ENCODE measurements around the gene ASMTL. TPM values are rescaled to one million over a fixed set of nuclear protein-coding genes. Genes with fewer than 3 reads are reported as not detected.

The ASMTL gene
- total and polyA plus RNA-seq, 2 experiments from 2014 or later, result 53.7 to 61.2 TPM

DNA sequence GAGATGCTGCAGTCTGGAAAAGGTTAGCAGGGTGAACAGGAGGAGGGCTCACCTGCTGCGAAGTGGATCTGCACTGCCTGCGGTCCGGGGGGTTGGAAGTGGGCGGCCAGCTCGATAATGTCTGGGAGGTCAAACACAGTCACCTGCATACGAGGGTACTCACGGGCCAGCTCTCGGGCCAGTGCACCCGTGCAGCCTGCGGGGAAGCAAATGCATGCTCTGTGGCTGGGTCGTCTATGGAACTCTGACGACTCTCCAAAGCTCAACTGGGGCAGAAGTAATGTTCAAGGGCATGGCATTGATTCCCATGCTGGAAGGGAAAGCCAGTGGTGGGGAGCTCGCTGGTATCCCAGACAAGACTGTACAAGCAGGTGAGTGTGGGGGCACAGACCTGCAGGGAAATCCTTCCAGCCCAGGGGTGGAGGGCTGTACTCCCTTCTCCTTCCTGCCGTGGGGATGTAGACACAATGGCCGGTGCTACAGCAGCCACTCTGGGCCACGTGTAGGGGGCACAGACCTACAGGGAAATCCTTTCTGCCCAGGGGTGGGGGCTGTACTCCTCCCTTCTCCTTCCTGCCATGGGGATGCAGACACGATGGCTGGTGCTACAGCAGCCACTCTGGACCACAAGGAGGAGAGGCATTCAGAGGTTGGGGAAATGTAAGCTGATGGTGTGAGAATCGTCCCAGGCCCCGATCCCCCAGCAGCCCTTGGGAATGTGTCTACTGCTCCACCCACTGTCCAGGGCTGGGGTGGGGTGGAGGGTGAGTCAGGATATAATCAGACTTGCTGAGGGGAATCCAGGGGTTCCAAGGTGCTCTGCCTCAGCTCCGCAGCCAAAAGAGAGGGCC lies 34.6 kb downstream of the ASMTL start:
- H3K9me3 Mint-ChIP-seq, result peaks cover 34% of the 10 kb centered on the region
- Histone ChIP-seq H3K27me3 (ENCODE audit: insufficient read depth) (no peaks in the 10 kb centered on the region), H3K4me2 (no peak overlapping the region), H3K27ac (ENCODE audit: low read depth) (no peak overlapping the region), H3K36me3 (ENCODE audit: insufficient read depth) (peaks cover 14% of the 10 kb centered on the region), H3K4me3 (no peak overlapping the region), H3K9me2 (ENCODE audit: insufficient read depth) (no peaks in the 10 kb centered on the region), H4K20me1 (replicated peaks; ENCODE audit: insufficient read depth) (peaks cover 6% of the 10 kb centered on the region; the same call in 1 of the 2 replicates), H3F3A (replicated peaks; ENCODE audit: low read depth) (peaks cover 36% of the 10 kb centered on the region; the same call in 1 of the 2 replicates), H2AFZ (no peak overlapping the region), H3K4me1 (ENCODE audit: insufficient read depth) (no peaks in the 10 kb centered on the region), H3K79me2 (replicated peaks; ENCODE audit: insufficient read depth) (no peaks in the 10 kb centered on the region)
- H3K4me3 Mint-ChIP-seq, result no peak overlapping the region
- TF ChIP-seq CTCF (conservative IDR thresholded peaks at IDR 0.05; ENCODE audit: low read depth in 2 of 2) (no peak), EZH2phosphoT487 (IDR thresholded peaks at IDR 0.05; ENCODE audit: unreplicated experiment) (no peak), EZH2 (IDR thresholded peaks at IDR 0.05; ENCODE audit: low read depth, unreplicated experiment) (no peak), NANOG (IDR thresholded peaks at IDR 0.05; ENCODE audit: borderline replicate concordance) (no peak), POLR2AphosphoS5 (IDR thresholded peaks at IDR 0.05; ENCODE audit: low read depth) (no peak), ZNF114 (CRISPR knock-in tag; IDR thresholded peaks at IDR 0.05) (no peak), JUNB (IDR thresholded peaks at IDR 0.05; ENCODE audit: unreplicated experiment) (no peak), CREB1 (CRISPR knock-in tag; IDR thresholded peaks at IDR 0.05; ENCODE audit: low read depth) (no peak), ETS1 (IDR thresholded peaks at IDR 0.05) (no peak), STAT1 (IDR thresholded peaks at IDR 0.05; ENCODE audit: unreplicated experiment) (no peak), REST (IDR thresholded peaks at IDR 0.05; ENCODE audit: unreplicated experiment) (no peak), ZNF331 (CRISPR knock-in tag; IDR thresholded peaks at IDR 0.05; ENCODE audit: low read depth) (no peak)
- TF ChIP-seq, protein P1, sequence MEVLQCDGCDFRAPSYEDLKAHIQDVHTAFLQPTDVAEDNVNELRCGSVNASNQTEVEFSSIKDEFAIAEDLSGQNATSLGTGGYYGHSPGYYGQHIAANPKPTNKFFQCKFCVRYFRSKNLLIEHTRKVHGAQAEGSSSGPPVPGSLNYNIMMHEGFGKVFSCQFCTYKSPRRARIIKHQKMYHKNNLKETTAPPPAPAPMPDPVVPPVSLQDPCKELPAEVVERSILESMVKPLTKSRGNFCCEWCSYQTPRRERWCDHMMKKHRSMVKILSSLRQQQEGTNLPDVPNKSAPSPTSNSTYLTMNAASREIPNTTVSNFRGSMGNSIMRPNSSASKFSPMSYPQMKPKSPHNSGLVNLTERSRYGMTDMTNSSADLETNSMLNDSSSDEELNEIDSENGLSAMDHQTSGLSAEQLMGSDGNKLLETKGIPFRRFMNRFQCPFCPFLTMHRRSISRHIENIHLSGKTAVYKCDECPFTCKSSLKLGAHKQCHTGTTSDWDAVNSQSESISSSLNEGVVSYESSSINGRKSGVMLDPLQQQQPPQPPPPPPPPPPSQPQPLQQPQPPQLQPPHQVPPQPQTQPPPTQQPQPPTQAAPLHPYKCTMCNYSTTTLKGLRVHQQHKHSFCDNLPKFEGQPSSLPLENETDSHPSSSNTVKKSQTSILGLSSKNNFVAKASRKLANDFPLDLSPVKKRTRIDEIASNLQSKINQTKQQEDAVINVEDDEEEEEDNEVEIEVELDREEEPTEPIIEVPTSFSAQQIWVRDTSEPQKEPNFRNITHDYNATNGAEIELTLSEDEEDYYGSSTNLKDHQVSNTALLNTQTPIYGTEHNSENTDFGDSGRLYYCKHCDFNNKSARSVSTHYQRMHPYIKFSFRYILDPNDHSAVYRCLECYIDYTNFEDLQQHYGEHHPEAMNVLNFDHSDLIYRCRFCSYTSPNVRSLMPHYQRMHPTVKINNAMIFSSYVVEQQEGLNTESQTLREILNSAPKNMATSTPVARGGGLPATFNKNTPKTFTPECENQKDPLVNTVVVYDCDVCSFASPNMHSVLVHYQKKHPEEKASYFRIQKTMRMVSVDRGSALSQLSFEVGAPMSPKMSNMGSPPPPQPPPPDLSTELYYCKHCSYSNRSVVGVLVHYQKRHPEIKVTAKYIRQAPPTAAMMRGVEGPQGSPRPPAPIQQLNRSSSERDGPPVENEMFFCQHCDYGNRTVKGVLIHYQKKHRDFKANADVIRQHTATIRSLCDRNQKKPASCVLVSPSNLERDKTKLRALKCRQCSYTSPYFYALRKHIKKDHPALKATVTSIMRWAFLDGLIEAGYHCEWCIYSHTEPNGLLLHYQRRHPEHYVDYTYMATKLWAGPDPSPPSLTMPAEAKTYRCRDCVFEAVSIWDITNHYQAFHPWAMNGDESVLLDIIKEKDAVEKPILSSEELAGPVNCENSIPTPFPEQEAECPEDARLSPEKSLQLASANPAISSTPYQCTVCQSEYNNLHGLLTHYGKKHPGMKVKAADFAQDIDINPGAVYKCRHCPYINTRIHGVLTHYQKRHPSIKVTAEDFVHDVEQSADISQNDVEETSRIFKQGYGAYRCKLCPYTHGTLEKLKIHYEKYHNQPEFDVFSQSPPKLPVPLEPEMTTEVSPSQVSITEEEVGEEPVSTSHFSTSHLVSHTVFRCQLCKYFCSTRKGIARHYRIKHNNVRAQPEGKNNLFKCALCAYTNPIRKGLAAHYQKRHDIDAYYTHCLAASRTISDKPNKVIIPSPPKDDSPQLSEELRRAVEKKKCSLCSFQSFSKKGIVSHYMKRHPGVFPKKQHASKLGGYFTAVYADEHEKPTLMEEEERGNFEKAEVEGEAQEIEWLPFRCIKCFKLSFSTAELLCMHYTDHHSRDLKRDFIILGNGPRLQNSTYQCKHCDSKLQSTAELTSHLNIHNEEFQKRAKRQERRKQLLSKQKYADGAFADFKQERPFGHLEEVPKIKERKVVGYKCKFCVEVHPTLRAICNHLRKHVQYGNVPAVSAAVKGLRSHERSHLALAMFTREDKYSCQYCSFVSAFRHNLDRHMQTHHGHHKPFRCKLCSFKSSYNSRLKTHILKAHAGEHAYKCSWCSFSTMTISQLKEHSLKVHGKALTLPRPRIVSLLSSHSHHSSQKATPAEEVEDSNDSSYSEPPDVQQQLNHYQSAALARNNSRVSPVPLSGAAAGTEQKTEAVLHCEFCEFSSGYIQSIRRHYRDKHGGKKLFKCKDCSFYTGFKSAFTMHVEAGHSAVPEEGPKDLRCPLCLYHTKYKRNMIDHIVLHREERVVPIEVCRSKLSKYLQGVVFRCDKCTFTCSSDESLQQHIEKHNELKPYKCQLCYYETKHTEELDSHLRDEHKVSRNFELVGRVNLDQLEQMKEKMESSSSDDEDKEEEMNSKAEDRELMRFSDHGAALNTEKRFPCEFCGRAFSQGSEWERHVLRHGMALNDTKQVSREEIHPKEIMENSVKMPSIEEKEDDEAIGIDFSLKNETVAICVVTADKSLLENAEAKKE (CRISPR knock-in tag; IDR thresholded peaks at IDR 0.05), result no peak
- DNase-seq (ENCODE audit: low spot score) (no peak), ATAC-seq (no peak)
- peaks cover 26% of the 10 kb centered on the region for H3K27me3 Mint-ChIP-seq (ENCODE audit: insufficient read depth, low read depth, poor library complexity)
- peaks cover 57% of the 10 kb centered on the region for H3K36me3 Mint-ChIP-seq (ENCODE audit: low read depth)
- H3K27ac Mint-ChIP-seq, result no peak overlapping the region
- H3K4me1 Mint-ChIP-seq, result peaks cover 8% of the 10 kb centered on the region

Data from GM23338 (cell line).